Body of pancreas (tissue), 4 donors: ENCODE data around the gene CASP8. TPM values are rescaled to one million over a fixed set of nuclear protein-coding genes. Genes with fewer than 3 reads are reported as not detected.

Experiments used
- ATAC-seq: fragments of 150-250 bp; one replicate; pipeline ENCODE4 v1.9.1; 2016
- DNase-seq, 4 donors: peaks; one replicate each; pipeline ENCODE4 v3.0.0-alpha.2; 2019
- H3K27ac ChIP-seq, 4 donors: fragments of 200-600 bp; sonication (generic); 1 replicate in 3 of 4; 2 replicates in 1 of 4; pipeline versions ENCODE4 v1.5.1 to v1.6.1; 2016 to 2019; ENCODE audit warnings: mild to moderate bottlenecking in 1 of 4, mixed read lengths in 1 of 4, moderate library complexity in 1 of 4
- H3K27me3 ChIP-seq, 2 donors: fragments of 200-600 bp; sonication (generic); one replicate each; pipeline ENCODE4 v1.6.0; 2016; ENCODE audit warnings: mild to moderate bottlenecking in 1 of 2
- H3K36me3 ChIP-seq, 2 donors: fragments of 200-600 bp; sonication (generic); replicated peaks in 1 of 2; 2 replicates each; pipeline ENCODE4 v1.5.1; 2016; ENCODE audit warnings: low read depth in 2 of 2; ENCODE audit not compliant: insufficient read depth in 1 of 2
- H3K4me1 ChIP-seq: fragments of 200-600 bp; sonication (generic); one replicate; pipeline ENCODE4 v1.6.0; 2016
- H3K4me3 ChIP-seq, 2 donors: fragments of 200-600 bp; sonication (generic); 1 replicate in 1 of 2; 2 replicates in 1 of 2; pipeline ENCODE4 v1.5.1; 2016 to 2019
- H3K9me3 ChIP-seq, 3 donors: fragments of 200-600 bp; sonication (generic); 1 replicate in 2 of 3; 2 replicates in 1 of 3; pipeline ENCODE4 v1.5.1; 2016
- POLR2A ChIP-seq, 3 donors: fragments of 450-650 bp; IDR thresholded peaks; one replicate each; pipeline ENCODE4 v1.6.1; 2016; ENCODE audit warnings: antibody characterized with exemption in 3 of 3, mild to moderate bottlenecking in 2 of 3
- WGBS, 2 donors: methylation state at CpG; one replicate each; pipeline ENCODE4 v1.1.5; 2017; 5-methylcytosine and 5-hydroxymethylcytosine counted together
- intact Hi-C: fragments of 100-400 bp; cut with DNase I; formaldehyde crosslinking; loops from one replicate; pipeline ENCODE4 v1.15.1; 2023
- small RNA-seq: library from RNA; depleted of rRNA; stranded (forward); fragments of <200 nt; gene quantifications from one replicate; pipeline ENCODE3, GENCODE V24; 2016
- total RNA-seq, 2 donors: library from RNA; depleted of rRNA; stranded (reverse); fragments of >200 nt; gene quantifications; one replicate each; pipeline ENCODE4 v1.1.0, GENCODE V29; 2016
- TF ChIP-seq, protein P1 (sequence below), 7 experiments: fragments of 450-650 bp in 4 of 7; fragments of 200-600 bp in 3 of 7; sonication (generic) in 3 of 7; IDR thresholded peaks; one replicate each; pipeline ENCODE4 v1.5.1; 2016 to 2019; ENCODE audit warnings: antibody characterized with exemption in 7 of 7

CASP8 gene
- total RNA-seq, 2 donors from 2014 or later = 13.2 to 161 TPM

DNA sequence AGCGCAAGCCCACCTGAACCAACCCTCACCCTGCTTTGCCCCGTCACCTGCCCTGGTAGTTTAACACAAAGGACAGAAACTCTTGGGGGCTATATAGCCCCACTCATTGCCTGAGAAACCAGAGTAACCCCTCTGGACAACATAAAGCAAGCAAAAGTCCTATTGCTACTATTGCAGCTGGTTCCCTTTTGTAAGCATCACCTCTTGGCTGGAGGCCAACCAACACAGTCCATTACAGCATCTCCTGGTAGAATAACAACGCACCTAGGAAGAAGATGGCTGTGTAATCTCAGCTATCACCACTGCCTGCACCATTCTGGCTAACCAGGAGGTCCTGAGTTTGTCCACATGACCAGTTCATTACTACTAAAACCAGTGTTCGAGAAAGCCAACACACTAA, 60.4 kb downstream of the CASP8 start:
- Histone ChIP-seq H3K9me3 (no peaks in the 10 kb centered on the region), H3K4me1 (no peaks in the 10 kb centered on the region), H3K27ac (no peak overlapping the region), H3K4me3 (no peak overlapping the region), H3K36me3 (no peaks in the 10 kb centered on the region), H3K27me3 (no peaks in the 10 kb centered on the region)
- 94 to 96% methylated on average over 4 of the region's 4 CpGs for WGBS, 2 donors
- DNase-seq = no peak
- no peak for TF ChIP-seq POLR2A (IDR thresholded peaks at IDR 0.05)
- TF ChIP-seq, protein P1, sequence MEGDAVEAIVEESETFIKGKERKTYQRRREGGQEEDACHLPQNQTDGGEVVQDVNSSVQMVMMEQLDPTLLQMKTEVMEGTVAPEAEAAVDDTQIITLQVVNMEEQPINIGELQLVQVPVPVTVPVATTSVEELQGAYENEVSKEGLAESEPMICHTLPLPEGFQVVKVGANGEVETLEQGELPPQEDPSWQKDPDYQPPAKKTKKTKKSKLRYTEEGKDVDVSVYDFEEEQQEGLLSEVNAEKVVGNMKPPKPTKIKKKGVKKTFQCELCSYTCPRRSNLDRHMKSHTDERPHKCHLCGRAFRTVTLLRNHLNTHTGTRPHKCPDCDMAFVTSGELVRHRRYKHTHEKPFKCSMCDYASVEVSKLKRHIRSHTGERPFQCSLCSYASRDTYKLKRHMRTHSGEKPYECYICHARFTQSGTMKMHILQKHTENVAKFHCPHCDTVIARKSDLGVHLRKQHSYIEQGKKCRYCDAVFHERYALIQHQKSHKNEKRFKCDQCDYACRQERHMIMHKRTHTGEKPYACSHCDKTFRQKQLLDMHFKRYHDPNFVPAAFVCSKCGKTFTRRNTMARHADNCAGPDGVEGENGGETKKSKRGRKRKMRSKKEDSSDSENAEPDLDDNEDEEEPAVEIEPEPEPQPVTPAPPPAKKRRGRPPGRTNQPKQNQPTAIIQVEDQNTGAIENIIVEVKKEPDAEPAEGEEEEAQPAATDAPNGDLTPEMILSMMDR (IDR thresholded peaks at IDR 0.05) = no peak
- intact Hi-C loops = no loop called here
- no peak for ATAC-seq

DNA sequence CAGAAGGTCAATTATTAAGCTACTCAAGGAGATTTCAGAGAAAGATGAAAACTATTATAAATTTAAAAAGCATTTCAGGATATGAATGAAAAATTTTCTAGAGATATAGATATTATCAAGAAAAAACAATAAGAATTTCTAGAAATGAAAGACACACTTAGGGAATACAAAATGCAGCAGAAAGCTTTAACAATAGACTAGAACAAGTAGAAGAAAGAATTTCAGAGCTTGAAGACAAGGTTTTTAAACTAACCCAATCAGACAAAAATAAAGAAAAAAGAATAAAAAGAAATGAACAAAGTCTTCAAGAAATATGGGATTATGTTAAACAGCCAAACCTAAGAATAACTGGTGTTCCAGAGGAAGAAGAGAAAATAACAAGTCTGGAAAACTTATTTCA, 62.4 kb downstream of the CASP8 start:
- Histone ChIP-seq H3K4me1 (no peaks in the 10 kb centered on the region), H3K27me3 (no peaks in the 10 kb centered on the region), H3K36me3 (no peaks in the 10 kb centered on the region), H3K27ac (no peak overlapping the region), H3K9me3 (peaks cover 0 to 8% (median 0%) of the 10 kb centered on the region in 3 donors), H3K4me3 (no peak overlapping the region)
- intact Hi-C loops = no loop called here
- ATAC-seq = no peak
- no peak for DNase-seq
- TF ChIP-seq, protein P1 (IDR thresholded peaks at IDR 0.05) = no peak
- no peak for TF ChIP-seq POLR2A (IDR thresholded peaks at IDR 0.05)

DNA sequence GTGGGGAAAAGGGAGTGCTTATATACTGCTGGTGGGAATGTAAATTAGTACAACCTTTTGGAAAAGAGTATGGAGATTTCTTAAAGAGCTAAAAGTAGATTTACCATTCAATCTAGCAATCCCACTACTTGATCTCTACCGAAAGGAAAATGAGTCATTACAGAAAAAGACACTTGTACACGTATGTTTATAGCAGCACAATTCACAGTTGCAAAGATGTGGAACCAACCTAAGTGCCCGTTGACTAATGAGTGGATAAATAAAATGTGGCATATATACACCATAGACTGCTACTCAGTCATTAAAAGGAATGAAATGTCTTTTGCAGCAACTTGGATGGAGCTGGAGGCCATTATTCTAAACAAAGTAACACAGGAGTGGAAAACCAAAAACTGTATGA, 67.3 kb downstream of the CASP8 start:
- H3K36me3 ChIP-seq = no peaks in the 10 kb centered on the region

DNA sequence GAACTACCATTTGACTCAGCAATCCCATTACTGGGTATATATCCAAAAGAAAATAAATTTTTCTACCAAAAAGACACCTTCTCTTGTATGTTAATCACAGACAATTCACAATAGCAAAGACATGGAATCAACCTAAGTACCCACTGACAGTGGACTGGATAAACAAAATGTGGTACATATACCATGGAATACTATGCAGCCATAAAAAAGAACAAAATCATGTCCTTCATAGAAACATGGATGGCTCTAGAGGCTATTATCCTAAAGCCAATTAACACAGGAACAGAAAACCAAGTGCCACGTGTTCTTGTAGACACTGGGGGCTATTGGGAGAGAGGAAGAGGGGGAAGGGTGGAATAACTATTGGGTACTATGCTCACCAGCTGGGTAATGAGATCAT, 69.1 kb downstream of the CASP8 start:
- WGBS, 2 donors = 52 to 63% methylated on average over 1 of the region's 1 CpG

More for the DNA sequence above, 67.3 kb downstream of the CASP8 start:
- Histone ChIP-seq H3K4me1 (no peaks in the 10 kb centered on the region), H3K27ac (no peak overlapping the region), H3K9me3 (peaks cover 0 to 8% (median 0%) of the 10 kb centered on the region in 3 donors), H3K27me3 (no peaks in the 10 kb centered on the region), H3K4me3 (no peak overlapping the region)
- WGBS, 2 donors = 69 to 70% methylated on average over 3 of the region's 3 CpGs
- TF ChIP-seq POLR2A (IDR thresholded peaks at IDR 0.05) = no peak
- TF ChIP-seq, protein P1 (IDR thresholded peaks at IDR 0.05) = no peak
- DNase-seq (no peak), ATAC-seq (no peak)
- intact Hi-C loops = no loop called here

More for the DNA sequence above, 69.1 kb downstream of the CASP8 start:
- H3K9me3 ChIP-seq = peaks cover 0 to 8% (median 0%) of the 10 kb centered on the region in 3 donors
- H3K36me3 ChIP-seq = no peaks in the 10 kb centered on the region
- TF ChIP-seq POLR2A (IDR thresholded peaks at IDR 0.05) = no peak
- TF ChIP-seq, protein P1 (IDR thresholded peaks at IDR 0.05) = no peak
- no peak overlapping the region for H3K27ac ChIP-seq
- no peaks in the 10 kb centered on the region for H3K4me1 ChIP-seq
- DNase-seq = no peak
- intact Hi-C loops = no loop called here
- ATAC-seq = no peak
- H3K27me3 ChIP-seq = no peaks in the 10 kb centered on the region
- no peak overlapping the region for H3K4me3 ChIP-seq

Small RNAs within 50 kb of the gene (small RNA-seq; reads per million reads assigned to genes)
- gene MTND4LP13 = not detected

Other genes with a start within 250 kb of the CASP8 start
- gene HYCC2, start 188.9 kb upstream of the CASP8 start, total RNA-seq = 10 to 100 TPM in 1 of 2 donors, 1 to 10 TPM in 1; 9.3 to 24.7 TPM
- gene NDUFB3, start 188.5 kb upstream of the CASP8 start, total RNA-seq = 10 to 100 TPM; 19.8 to 31.1 TPM
- 100 to 1,000 TPM in 1 of 2 donors, 10 to 100 TPM in 1; 83.3 to 113 TPM for gene CFLAR, start 144.4 kb upstream of the CASP8 start, total RNA-seq
- gene CASP10, start 77.4 kb upstream of the CASP8 start, total RNA-seq = 1 to 10 TPM; 3.0 to 6.0 TPM
- 1 to 10 TPM in 1 of 2 donors, under 1 TPM in 1; 0.78 to 2.3 TPM for gene FLACC1, start 96.8 kb downstream of the CASP8 start, total RNA-seq
- gene TRAK2, start 190.9 kb downstream of the CASP8 start, total RNA-seq = 10 to 100 TPM; 13.8 to 24.9 TPM
- 10 to 100 TPM; 21.0 to 24.7 TPM for gene STRADB, start 191.2 kb downstream of the CASP8 start, total RNA-seq